ENCODE results near the gene CTAG1A.
"Not testable (repeated sequence)": the region's sequence is repeated elsewhere in the genome, so short reads cannot be mapped to it uniquely, and the experiment has no call there.

CTAG1A gene

DNA sequence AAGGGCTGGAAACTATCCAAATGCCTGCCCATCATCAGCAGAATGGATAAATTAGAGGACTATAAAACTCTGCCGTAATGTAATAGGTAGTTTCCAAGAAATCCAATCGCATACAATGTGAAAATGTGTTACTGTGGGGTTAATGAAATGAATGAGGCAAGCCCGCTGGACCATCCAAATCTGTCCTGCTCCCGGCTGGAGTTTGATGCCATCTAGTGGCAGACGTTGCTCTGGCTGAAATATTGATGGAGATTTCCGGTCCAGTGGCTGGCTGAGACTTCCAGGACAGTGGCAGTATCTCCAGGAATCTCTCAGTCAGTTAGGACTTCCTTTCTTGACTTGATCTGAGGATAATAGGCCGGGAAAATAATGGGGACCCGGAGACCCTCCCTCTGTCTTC lies 1.9 kb upstream of the CTAG1A start:
- not testable (repeated sequence) for H3K27ac ChIP-seq (ENCODE audit: low read depth, low read length); H3K4me3 ChIP-seq (ENCODE audit: low read depth in 1 of 2, low read length in 2 of 2); H3K9ac ChIP-seq (ENCODE audit: low read length); H3K36me3 ChIP-seq (ENCODE audit: insufficient read depth, low read length); H3K27me3 ChIP-seq (ENCODE audit: control insufficient read depth in 1 of 2, insufficient read depth in 2 of 2, low read length in 2 of 2); H3K9me3 ChIP-seq (ENCODE audit: low read length); H3K4me1 ChIP-seq (ENCODE audit: insufficient read depth, low read length)

DNA sequence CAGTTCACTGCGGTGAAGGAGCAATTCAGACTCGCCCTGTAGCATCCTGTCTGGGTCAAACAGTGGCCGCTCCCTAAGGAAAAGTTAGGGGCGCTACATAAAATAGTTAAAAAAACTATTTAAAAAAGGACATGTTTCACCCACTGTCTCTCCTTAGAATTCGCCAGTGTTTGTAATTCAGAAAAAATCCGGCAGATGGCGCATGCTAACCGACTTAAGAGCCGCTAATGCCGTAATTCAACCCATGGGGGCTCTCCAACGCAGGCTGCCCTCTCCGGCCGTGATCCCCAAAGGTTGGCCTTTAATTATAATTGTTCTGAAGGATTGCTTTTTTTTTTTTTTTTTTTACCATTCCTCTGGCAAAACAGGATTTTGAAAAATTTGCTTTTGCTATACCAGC lies 5.5 kb downstream of the CTAG1A start:
- not testable (repeated sequence) for H3K27ac ChIP-seq (ENCODE audit: low read depth, low read length); H3K9ac ChIP-seq (ENCODE audit: low read length); H3K9me3 ChIP-seq (ENCODE audit: low read length); H3K4me3 ChIP-seq (ENCODE audit: low read depth in 1 of 2, low read length in 2 of 2); H3K27me3 ChIP-seq (ENCODE audit: control insufficient read depth in 1 of 2, insufficient read depth in 2 of 2, low read length in 2 of 2); H3K4me1 ChIP-seq (ENCODE audit: insufficient read depth, low read length); H3K36me3 ChIP-seq (ENCODE audit: insufficient read depth, low read length)

DNA sequence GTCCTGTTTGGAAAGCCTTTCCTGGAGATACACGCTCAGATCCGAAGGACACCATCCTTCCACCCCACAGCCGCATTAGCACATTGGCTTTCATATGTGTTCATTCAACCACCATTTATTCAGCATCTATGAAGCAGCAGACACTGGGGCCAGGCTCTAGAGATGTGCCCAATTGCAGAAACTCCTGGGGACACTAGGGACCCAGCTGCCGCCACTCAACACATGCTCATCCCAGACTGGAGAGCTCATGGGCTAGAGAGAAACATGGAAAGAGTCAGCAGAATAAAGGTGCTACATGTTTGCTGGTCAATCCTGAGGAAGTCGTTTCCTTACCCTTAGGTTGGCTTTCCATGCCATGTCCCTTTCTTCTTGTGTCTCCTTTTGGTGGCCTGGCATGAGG lies 7.6 kb downstream of the CTAG1A start:
- Histone ChIP-seq H3K4me3 (ENCODE audit: low read depth in 1 of 2, low read length in 2 of 2) (no peak overlapping the region), H3K27me3 (ENCODE audit: control insufficient read depth in 1 of 2, insufficient read depth in 2 of 2, low read length in 2 of 2) (peaks cover 0 to 7% of the 10 kb centered on the region in 2 donors), H3K27ac (ENCODE audit: low read depth, low read length) (no peak overlapping the region), H3K9me3 (ENCODE audit: low read length) (no peaks in the 10 kb centered on the region), H3K36me3 (ENCODE audit: insufficient read depth, low read length) (no peaks in the 10 kb centered on the region), H3K4me1 (ENCODE audit: insufficient read depth, low read length) (no peaks in the 10 kb centered on the region), H3K9ac (ENCODE audit: low read length) (no peak overlapping the region)

DNA sequence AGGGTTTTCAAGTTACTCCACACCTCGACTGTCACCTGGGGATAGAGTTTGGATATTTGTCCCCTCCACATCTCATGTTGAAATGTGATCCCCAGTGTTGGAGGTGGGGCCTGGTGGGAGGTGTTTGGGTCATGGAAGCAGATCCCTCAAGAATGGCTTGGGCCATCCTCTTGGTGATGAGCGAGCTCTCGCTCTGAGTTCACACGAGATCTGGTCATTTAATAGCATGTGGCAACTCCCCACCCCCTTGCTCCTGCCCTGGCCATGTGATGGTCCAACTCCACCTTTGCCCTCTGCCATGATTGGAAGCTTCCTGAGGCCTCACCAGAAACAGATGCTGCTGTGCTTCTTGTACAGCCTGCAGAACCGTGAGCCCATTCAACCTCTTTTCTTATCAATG lies 8.3 kb downstream of the CTAG1A start:
- Histone ChIP-seq H3K27ac (ENCODE audit: low read depth, low read length) (no peak overlapping the region), H3K9me3 (ENCODE audit: low read length) (no peaks in the 10 kb centered on the region), H3K9ac (ENCODE audit: low read length) (no peak overlapping the region), H3K36me3 (ENCODE audit: insufficient read depth, low read length) (no peaks in the 10 kb centered on the region), H3K27me3 (ENCODE audit: control insufficient read depth in 1 of 2, insufficient read depth in 2 of 2, low read length in 2 of 2) (peaks cover 0 to 7% of the 10 kb centered on the region in 2 donors), H3K4me3 (ENCODE audit: low read depth in 1 of 2, low read length in 2 of 2) (no peak overlapping the region), H3K4me1 (ENCODE audit: insufficient read depth, low read length) (no peaks in the 10 kb centered on the region)

DNA sequence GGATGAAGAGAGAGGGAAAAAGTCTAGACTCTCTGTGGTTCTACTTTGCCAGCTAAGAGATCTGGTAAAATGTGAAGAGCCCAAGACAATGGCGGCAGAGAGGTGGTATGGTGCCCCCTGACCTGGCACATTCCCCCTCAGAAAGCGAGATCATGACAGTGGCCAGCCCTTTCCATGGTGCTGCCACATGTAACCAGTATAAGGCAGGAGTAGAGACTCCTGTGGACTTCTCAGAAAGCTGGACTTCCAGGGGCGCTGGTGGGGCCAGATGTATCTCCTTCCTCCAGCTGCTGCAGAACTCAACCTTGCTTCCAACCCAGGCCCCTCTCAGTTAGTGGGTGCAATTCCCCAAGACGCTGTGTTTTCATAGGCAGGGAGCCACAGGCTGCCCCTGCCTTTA lies 9.6 kb downstream of the CTAG1A start:
- Histone ChIP-seq H3K9ac (ENCODE audit: low read length) (no peak overlapping the region), H3K4me3 (ENCODE audit: low read depth in 1 of 2, low read length in 2 of 2) (no peak overlapping the region), H3K27me3 (ENCODE audit: control insufficient read depth in 1 of 2, insufficient read depth in 2 of 2, low read length in 2 of 2) (peaks cover 0 to 7% of the 10 kb centered on the region in 2 donors), H3K27ac (ENCODE audit: low read depth, low read length) (no peak overlapping the region), H3K36me3 (ENCODE audit: insufficient read depth, low read length) (no peaks in the 10 kb centered on the region), H3K9me3 (ENCODE audit: low read length) (no peaks in the 10 kb centered on the region), H3K4me1 (ENCODE audit: insufficient read depth, low read length) (no peaks in the 10 kb centered on the region)

DNA sequence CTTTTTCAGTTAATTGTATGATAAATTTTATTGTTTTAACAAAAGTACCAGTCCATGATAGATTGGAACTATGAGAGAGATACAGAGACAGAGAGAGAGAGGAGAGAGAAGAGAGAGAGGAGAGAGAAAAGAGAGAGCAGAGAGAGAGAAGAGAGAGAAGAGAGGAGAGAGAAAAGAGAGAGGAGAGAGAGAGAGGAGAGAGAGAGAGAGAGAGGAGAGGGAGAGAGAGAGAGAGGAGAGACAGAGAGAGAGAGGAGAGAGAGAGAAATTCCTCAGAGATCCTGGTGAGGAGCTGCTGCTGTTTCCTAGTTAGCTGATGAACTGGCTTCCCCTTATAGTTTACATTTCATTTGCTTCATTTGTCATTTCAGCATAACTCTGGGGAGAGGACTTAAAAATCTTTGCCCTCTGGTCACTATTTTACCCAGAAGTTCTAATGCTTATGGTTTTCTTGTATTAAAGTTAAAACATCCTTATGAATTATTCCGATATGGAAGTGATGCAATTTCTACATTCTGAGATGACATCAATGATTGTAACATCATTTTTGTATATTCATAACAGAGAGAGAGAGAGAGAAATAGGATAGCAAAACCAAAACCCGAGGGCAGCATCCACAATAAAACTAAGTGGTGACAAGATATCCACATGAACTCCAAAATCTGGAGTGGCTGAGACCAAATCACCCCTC lies 10.8 kb downstream of the CTAG1A start:
- no peaks in the 10 kb centered on the region for H3K4me1 ChIP-seq (ENCODE audit: insufficient read depth, low read length)
- H3K36me3 ChIP-seq (ENCODE audit: insufficient read depth, low read length) = no peaks in the 10 kb centered on the region
- no peak overlapping the region for H3K27ac ChIP-seq (ENCODE audit: low read depth, low read length)
- no peak overlapping the region for H3K4me3 ChIP-seq (ENCODE audit: low read depth in 1 of 2, low read length in 2 of 2)
- no peaks in the 10 kb centered on the region for H3K9me3 ChIP-seq (ENCODE audit: low read length)
- H3K9ac ChIP-seq (ENCODE audit: low read length) = no peak overlapping the region
- H3K27me3 ChIP-seq (ENCODE audit: control insufficient read depth in 1 of 2, insufficient read depth in 2 of 2, low read length in 2 of 2) = peaks cover 0 to 7% of the 10 kb centered on the region in 2 donors

DNA sequence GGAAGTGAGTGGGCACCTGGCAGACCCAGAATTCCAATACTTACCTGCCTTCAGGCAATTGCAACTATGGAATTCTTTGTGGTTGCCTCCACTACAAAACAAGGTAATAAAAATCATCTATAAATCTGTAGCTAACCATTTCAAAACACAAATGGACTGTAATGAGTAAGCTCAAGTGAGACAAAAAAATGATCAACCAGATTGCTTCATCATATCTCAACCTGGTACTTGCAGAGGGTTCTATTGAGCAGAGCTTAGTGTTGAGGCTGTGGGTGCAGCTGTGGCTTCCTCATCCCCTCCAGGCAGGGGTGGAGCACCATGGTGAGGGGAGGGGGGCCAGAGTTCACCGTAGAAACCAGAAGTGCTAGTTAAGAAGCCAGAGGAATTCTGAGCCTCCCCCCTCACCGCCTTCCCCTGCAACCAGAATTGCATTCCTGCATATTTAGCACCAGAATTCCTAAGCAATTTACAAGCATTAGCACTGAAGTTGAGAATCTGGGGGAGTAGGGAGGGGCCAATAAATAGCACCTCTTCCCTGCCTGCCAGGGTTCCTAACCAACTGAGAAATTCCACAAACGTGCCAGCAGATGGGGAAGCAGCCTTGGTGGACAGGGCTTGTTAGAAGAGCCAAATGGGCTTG lies 11.5 kb downstream of the CTAG1A start:
- no peaks in the 10 kb centered on the region for H3K9me3 ChIP-seq (ENCODE audit: low read length)
- no peaks in the 10 kb centered on the region for H3K4me1 ChIP-seq (ENCODE audit: insufficient read depth, low read length)
- H3K27me3 ChIP-seq (ENCODE audit: control insufficient read depth in 1 of 2, insufficient read depth in 2 of 2, low read length in 2 of 2) = peaks cover 0 to 7% of the 10 kb centered on the region in 2 donors
- no peak overlapping the region for H3K27ac ChIP-seq (ENCODE audit: low read depth, low read length)
- H3K9ac ChIP-seq (ENCODE audit: low read length) = no peak overlapping the region
- no peak overlapping the region for H3K4me3 ChIP-seq (ENCODE audit: low read depth in 1 of 2, low read length in 2 of 2)
- H3K36me3 ChIP-seq (ENCODE audit: insufficient read depth, low read length) = no peaks in the 10 kb centered on the region

DNA sequence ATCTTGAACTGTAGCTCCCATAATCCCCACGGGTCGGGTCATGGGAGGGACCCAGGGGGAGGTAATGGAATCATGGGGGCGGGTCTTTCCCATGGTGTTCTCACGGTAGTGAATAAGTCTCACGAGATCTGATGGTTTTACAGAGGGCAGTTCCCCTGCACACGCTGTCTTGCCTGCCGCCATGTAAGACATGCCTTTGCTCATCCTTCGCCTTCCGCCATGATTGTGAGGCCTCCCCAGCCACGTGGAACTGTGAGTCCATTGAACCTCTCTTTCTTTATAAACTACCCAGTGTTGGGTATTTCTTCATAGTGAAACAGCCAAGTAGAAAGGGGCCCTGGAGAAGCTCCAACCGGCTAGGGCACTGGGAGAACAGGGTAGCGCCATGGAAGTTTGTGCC lies 12.3 kb downstream of the CTAG1A start:
- Histone ChIP-seq H3K4me3 (ENCODE audit: low read depth in 1 of 2, low read length in 2 of 2) (no peak overlapping the region), H3K27ac (ENCODE audit: low read depth, low read length) (no peak overlapping the region), H3K27me3 (ENCODE audit: control insufficient read depth in 1 of 2, insufficient read depth in 2 of 2, low read length in 2 of 2) (peaks cover 0 to 7% of the 10 kb centered on the region in 2 donors), H3K9ac (ENCODE audit: low read length) (no peak overlapping the region), H3K4me1 (ENCODE audit: insufficient read depth, low read length) (no peaks in the 10 kb centered on the region), H3K9me3 (ENCODE audit: low read length) (no peaks in the 10 kb centered on the region), H3K36me3 (ENCODE audit: insufficient read depth, low read length) (no peaks in the 10 kb centered on the region)

DNA sequence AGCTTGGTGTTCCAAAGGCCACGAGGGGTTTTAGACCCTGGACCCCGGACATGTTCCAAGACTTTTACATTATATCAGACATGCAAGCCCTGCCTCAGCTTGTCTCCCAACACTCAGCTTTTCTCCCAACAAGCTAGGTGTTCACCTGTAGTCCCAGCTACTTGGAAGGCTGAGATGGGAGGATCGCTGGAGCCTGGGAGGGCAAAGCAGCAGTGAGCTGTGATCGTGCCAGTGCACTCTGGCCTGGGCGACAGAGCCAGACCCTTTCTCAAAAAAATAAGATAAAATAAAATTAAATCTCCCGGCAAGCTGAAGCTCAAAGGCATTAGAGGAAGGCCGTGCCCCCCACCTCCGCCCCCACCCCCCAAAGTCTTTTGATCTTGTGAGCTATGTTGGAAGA lies 13.7 kb downstream of the CTAG1A start:
- H3K36me3 ChIP-seq (ENCODE audit: insufficient read depth, low read length) = no peaks in the 10 kb centered on the region
- H3K4me3 ChIP-seq (ENCODE audit: low read depth in 1 of 2, low read length in 2 of 2) = no peak overlapping the region
- H3K9ac ChIP-seq (ENCODE audit: low read length) = no peak overlapping the region
- peaks cover 0 to 12% of the 10 kb centered on the region in 2 donors for H3K27me3 ChIP-seq (ENCODE audit: control insufficient read depth in 1 of 2, insufficient read depth in 2 of 2, low read length in 2 of 2)
- no peak overlapping the region for H3K27ac ChIP-seq (ENCODE audit: low read depth, low read length)
- H3K4me1 ChIP-seq (ENCODE audit: insufficient read depth, low read length) = no peaks in the 10 kb centered on the region
- H3K9me3 ChIP-seq (ENCODE audit: low read length) = no peaks in the 10 kb centered on the region

DNA sequence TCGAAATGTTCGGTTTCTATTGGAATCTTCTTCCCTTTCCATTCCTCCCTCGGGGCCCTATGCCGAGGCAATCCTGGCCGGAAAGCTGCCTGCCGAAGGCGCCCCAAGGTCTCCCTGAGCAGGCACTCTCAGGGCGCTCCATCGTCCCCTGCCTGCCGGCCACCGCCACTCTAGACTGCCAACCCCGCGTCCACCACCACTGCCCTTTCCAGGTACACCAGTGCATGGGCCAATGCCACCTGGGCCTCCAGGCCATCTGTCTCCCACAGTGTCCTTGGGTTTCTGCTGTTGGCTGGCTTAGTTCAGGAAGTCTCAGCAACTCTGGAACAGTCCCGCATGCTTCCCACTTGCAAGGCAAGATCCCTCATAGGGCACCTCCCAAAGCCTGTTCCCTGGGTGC lies 14.6 kb downstream of the CTAG1A start:
- peaks cover 0 to 11% of the 10 kb centered on the region in 2 donors for H3K27me3 ChIP-seq (ENCODE audit: control insufficient read depth in 1 of 2, insufficient read depth in 2 of 2, low read length in 2 of 2)
- no peak overlapping the region for H3K27ac ChIP-seq (ENCODE audit: low read depth, low read length)
- H3K9ac ChIP-seq (ENCODE audit: low read length) = no peak overlapping the region
- H3K4me1 ChIP-seq (ENCODE audit: insufficient read depth, low read length) = no peaks in the 10 kb centered on the region
- no peaks in the 10 kb centered on the region for H3K36me3 ChIP-seq (ENCODE audit: insufficient read depth, low read length)
- no peak overlapping the region for H3K4me3 ChIP-seq (ENCODE audit: low read depth in 1 of 2, low read length in 2 of 2)
- no peaks in the 10 kb centered on the region for H3K9me3 ChIP-seq (ENCODE audit: low read length)

DNA sequence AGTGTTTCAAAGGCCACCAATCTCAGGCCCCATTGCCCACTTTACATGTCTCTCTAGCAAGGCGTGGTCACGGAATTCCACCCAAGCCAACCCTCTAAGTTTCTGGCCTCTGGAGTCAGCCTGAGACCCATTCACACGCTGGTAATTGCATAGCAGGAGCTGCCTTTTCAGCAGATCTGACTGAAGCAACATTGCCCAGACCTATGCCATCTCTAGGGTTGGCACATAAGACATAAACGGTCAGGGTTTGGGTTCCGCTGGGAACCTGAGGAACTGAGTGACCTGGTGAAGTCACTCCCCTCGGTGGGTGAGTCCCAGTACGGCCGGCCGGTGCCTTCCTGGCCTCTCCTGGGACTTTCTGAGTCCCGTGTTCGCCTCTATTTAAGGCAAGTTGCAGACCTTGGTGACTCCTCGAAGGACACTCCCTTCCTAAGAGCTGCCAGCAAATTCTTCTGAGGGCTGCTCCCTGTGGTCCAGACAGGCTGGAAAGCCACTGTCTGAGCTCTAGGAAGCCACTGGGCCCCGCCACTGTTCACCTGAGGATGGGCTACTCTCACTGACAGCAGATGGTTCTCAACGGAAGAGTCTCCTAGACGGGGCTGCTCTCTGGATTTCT lies 15.9 kb downstream of the CTAG1A start:
- peaks cover 0 to 8% of the 10 kb centered on the region in 2 donors for H3K27me3 ChIP-seq (ENCODE audit: control insufficient read depth in 1 of 2, insufficient read depth in 2 of 2, low read length in 2 of 2)
- no peaks in the 10 kb centered on the region for H3K9me3 ChIP-seq (ENCODE audit: low read length)

DNA sequence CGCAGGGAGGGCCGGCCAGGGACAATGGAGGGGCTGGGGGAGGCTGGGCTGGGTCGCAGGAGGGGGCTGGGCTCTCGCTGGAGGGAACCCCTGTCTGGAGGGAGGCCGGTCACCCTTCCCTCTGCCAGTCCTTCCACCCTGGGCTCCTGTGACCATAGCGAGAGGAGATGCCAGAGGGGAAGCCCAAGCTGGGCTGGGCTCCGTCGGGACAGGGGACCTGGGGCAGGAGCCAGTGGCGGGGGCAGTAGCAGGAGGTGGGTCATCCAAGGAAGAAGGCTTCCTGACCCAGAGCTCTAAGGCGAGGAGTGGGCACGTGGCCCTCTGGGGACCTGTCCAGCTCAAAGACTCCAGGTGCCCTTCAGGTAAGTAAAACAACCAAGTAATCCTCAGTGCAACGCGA lies 17.3 kb downstream of the CTAG1A start:
- no peaks in the 10 kb centered on the region for H3K9me3 ChIP-seq (ENCODE audit: low read length)
- H3K4me1 ChIP-seq (ENCODE audit: insufficient read depth, low read length) = no peaks in the 10 kb centered on the region
- H3K4me3 ChIP-seq (ENCODE audit: low read depth in 1 of 2, low read length in 2 of 2) = no peak overlapping the region
- peaks cover 0 to 8% of the 10 kb centered on the region in 2 donors for H3K27me3 ChIP-seq (ENCODE audit: control insufficient read depth in 1 of 2, insufficient read depth in 2 of 2, low read length in 2 of 2)
- H3K36me3 ChIP-seq (ENCODE audit: insufficient read depth, low read length) = no peaks in the 10 kb centered on the region
- no peak overlapping the region for H3K27ac ChIP-seq (ENCODE audit: low read depth, low read length)
- no peak overlapping the region for H3K9ac ChIP-seq (ENCODE audit: low read length)

More for the DNA sequence above, 15.9 kb downstream of the CTAG1A start:
- Histone ChIP-seq H3K4me3 (ENCODE audit: low read depth in 1 of 2, low read length in 2 of 2) (no peak overlapping the region), H3K36me3 (ENCODE audit: insufficient read depth, low read length) (no peaks in the 10 kb centered on the region), H3K9ac (ENCODE audit: low read length) (no peak overlapping the region), H3K4me1 (ENCODE audit: insufficient read depth, low read length) (no peaks in the 10 kb centered on the region), H3K27ac (ENCODE audit: low read depth, low read length) (no peak overlapping the region)
